ENCODE measurements around the gene PRKCZ.

PRKCZ gene

DNA sequence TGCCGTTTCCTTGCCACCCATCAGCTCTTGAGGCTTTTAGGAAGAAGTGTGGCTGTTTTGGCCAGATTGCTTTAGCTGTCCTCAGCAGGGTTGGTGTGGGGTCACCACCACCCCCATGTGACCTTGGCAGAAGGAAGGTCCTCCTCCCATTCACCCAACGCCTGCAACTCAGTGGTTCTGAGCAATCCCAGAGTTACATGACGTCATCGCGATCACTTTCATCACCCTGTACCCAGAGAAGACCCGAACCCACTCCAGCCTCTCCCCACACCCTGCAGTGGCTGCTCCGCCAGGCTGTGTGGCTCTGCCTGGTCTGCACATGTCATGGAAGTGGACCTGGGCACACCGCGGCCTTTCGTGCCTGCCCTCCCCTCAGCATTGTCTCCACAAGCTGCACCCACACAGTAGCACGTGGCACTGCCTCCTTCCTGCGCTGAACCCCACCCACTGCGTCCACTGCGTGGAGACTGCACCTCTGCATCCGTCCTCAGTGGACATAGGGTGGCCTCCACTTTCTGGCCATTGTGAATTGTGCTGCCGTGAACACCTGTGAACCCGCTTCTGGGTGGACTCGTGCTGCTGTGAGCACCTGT lies 127.8 kb downstream of the PRKCZ start:
- DNase-seq (ENCODE audit: low read depth in 2 of 2) = no peak

DNA sequence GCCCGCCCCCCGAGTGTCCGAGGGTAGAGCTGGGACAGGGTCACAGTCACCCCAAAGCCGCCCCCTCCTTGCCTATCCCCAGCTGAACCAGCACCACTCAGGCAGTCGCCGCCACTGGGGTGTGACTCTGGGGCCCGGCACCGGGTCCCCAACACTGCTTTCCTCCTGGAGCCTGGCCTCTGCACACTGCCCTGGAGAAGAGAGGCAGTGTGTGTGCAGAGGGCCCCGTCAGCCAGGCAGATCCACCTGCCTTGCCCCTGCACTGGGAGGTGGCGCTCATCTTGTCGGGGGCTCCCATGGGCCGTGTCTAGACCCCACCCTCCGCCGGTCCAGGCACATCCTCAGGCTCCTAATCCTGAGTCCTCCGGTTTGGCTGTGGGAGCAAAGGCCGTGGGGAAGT lies 128.7 kb downstream of the PRKCZ start:
- DNase-seq (ENCODE audit: low read depth in 2 of 2) = no peak

DNA sequence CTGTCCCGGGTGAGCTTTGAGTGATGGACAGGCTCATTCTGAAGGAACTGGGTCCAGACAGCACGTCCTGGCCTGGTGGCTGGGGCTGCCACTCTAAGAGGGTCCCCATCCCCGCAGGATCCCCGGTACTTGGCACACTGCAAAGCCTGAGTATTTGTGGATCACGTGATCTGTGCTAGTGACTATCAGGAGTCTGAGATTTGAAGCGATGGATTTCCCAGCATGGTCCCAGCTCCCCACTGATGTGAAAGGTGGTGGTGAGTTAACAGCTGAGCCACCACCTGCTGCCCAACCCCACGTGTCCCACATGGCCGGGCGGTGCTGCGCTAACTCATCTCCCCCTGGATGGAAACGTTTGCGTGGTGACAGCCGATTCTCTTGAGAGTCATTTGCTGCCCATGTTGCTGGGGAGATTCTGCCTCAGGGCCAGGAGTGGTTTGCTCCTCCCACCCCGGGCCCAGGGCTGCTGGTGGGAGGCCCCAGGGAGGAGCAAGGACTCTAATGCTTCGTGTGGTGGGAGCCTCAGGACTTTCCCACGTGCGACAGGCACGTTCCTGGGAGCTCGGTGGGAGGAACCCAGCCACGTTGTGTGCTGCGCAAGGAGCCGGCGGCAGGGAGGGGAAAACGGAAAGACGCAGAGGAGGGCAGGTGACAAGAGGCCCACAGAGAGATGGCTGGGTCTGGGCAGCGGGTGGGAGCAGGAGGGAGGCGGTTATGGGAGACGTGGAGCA lies 129.2 kb downstream of the PRKCZ start:
- DNase-seq (ENCODE audit: low read depth in 2 of 2) = no peak

DNA sequence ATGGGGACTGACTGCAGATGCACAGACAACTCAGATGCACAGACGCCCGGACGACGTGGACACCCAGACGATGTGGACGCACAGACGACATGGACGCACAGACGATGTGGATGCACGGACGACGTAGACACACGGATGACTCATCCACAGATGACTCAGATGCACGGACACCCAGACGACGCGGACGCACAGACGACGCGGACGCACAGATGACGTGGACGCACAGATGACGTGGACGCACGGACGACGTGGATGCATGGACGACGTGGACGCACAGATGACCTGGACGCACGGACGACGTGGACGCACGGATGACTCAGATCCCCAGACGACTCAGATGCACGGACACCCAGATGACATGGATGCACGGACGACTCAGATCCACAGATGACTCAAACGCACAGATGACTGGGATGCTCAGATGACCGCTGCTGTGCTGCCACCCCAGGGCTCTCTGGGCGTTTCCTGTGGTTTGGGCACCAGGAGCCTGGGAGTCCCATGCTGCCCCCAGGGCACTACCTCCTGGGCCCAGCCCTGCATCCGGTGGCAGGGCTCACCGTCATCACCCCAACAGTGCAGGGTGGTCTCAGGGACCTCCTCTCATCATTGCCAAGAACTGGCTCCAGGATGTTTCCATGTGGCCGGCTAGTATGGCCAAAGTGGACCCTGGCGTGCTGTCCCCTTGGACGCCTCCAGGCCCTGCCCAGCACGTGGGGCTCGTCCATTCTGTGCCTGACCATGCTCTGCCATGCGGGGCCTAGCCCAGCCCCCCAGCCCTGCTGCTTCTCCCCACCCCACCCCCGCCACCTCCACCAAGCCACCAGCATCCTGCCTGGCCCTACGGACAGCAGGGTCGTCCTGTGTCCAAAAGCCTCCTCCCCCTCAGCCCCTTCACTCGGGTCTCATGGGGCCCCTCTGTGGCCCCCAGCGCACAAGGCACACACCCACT lies 130.4 kb downstream of the PRKCZ start:
- no peak for DNase-seq (ENCODE audit: low read depth in 2 of 2)

DNA sequence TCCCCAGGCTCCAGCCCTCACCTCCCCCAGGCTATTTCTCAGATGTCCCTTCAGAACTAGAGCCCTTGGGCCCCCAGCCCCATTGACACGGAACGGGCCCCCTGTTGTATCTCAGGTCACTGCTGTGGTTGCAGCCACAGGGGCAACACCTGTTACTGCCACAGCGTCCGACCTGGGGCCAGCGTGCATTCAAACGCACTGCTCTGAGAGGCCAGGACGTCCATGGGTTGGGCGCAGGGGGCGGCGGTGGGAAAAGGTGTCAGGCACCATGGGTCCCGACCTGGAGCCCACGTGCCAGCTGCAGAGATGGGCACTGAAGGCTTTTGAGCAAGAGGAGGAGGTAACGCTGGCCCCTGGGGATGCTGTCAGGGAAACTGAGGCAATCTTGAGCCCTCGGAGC lies 131.1 kb downstream of the PRKCZ start:
- no peak for DNase-seq (ENCODE audit: low read depth in 2 of 2)

DNA sequence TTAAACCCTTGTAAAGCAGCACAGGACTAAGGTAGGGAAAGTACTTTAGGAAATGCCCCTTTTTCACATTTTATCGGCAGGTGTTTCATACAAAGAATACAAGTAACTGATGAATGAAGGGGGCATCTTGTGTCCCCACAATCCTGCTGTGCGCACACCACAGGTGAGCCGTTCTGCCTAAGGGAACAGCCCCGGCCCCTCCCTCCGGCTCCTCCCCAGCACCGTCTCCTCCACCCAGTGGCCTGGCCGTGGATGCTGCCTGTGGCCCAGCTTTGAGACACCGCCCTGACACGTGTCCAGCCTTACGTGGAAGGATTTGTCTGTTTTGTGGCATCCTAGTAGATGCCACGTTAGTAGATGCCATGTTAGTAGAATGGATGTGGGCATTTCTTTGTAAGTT lies 131.5 kb downstream of the PRKCZ start:
- no peak for DNase-seq (ENCODE audit: low read depth in 2 of 2)

DNA sequence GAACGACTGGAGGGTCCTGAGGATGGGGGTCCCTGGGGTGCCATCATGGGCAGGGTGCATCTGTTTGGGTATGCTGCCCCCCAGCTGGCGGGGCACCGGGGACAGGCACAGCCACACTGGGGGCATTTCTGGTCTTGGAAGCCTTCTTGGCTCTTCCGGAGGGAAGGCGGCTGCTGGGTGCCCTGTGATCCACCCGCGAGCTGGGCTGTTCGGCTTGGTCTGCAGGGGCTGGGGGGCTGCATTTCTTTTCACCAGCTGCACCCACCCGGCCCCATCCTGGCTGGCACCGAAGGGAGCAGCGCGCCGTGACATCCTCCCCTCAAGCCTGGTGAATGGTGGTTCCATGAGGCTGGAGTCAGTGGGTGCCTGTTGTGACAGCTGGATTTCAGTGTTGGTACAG lies 132.2 kb downstream of the PRKCZ start:
- DNase-seq (ENCODE audit: low read depth in 2 of 2) = no peak

DNA sequence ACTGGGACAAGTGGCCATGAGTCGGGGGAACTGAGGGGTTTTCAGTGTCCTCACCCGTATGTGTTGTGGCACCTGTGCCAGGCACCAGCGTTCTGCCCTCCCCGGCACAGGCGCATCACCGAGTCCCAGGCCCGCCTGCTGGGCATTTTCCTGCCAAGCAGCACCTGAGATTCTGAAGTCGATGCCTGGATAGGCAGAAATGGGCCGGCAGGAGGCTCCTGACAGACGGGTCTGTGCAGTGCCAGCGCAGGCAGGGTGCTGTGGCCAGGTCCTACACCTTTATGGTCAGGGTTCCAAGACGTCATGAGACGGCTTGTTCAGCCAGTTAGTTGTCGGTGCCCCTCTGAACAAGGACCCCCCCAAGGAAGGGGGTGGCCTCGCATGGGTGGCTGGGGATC lies 133.7 kb downstream of the PRKCZ start:
- DNase-seq (ENCODE audit: low read depth in 2 of 2) = no peak

DNA sequence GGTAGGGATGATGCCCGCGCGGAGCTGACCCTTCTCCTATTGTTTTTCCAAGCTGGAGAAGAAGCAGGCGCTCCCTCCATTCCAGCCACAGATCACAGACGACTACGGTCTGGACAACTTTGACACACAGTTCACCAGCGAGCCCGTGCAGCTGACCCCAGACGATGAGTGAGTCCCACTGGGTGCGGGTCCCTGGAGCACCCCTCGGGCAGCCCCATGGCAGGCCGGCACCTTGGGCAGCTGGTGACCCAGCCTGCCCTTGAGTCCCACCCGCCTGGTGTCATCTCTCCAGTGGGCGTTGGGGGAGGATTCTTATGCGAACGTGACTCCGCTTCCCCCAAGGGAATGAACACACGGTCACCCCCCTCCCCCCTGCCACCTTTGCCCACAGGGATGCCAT lies 134.3 kb downstream of the PRKCZ start:
- no peak for DNase-seq (ENCODE audit: low read depth in 2 of 2)

DNA sequence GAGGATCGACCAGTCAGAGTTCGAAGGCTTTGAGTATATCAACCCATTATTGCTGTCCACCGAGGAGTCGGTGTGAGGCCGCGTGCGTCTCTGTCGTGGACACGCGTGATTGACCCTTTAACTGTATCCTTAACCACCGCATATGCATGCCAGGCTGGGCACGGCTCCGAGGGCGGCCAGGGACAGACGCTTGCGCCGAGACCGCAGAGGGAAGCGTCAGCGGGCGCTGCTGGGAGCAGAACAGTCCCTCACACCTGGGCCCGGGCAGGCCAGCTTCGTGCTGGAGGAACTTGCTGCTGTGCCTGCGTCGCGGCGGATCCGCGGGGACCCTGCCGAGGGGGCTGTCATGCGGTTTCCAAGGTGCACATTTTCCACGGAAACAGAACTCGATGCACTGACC lies 134.7 kb downstream of the PRKCZ start:
- no peak for DNase-seq (ENCODE audit: low read depth in 2 of 2)

DNA sequence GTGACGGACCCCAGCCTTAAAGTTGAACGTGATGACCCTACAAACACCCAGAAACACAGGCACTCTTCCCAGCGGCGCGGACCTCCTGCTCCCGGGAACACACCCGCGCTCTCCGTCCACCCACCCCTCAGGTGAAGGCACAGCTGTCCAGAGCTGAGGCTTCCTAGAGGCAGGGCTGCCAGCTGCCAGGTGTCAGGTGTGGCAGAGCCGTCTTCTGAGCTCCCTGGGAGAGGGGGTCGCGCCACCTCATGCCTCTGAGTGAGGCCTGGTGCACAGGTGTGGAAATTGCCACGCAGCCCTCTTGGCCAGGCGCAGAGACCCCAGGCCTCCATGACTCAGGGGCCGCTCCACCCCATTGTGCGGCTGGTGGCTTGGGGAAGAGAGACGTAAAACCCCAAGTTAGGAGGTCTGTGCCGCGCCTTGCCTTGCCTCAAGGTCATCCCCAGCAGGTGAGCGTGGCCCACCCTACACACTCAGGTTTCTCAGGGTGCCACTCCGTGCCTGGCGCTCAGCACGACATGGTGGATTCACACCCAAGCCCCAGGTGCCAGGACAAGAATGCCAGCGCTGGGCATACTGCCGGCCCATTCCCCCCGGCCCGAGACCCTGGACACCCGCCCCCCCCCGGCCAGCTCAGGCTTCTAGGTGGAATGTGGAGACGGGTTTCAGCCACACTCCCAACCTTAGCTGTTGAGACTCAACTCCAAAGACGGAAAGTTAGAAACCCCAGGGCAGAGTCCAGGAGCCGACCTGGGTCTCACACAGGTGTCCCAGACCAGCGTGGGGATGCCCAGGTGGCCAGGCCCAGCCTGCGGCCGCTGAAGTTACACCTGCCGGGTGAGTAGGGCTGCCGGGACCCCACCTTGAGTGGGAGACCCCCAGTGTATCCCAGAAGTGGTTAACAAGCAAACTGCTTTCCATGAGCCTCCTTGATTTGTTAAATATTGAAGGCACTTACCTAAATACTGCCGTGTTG lies 136.0 kb downstream of the PRKCZ start:
- DNase-seq (ENCODE audit: low read depth in 2 of 2) = no peak

DNA sequence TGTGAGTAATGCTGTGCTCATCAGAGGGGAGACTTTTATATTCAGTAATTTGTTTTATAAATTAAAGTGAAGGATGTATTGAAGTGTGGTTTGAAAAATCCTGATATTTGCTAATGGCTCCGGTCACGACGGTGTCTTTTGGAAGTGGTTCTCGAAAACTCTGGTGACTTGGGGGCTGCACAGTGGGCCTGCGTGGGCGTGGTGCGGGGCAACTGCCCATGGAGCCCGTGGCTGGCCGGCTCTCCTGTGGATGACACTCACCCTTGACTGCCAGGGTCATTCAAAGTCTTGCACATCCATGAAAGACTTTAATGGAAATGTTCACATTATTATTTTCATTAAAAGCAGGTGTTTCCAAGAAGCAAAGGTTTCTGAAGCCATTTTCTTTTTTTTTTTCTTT lies 136.7 kb downstream of the PRKCZ start:
- DNase-seq (ENCODE audit: low read depth in 2 of 2) = no peak

DNA sequence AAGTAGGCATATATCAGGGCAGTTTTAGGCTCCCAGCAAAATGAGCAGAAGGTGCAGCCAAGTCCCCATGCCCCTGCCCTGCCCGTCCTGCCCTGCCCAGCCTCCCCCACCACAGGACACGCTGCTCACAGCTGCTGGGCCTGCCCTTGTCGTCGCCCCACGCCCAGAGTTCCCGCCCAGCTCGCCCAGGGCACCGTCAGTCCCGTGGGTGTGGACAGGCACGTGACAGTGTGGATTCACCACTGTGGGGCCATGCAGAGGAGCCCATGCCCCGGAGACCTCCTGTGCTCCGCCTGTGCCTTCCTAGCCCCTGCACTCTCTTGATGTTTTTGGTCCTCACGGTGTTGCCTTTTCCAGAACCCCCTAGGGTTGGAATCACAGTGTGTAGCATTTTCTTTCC lies 137.4 kb downstream of the PRKCZ start:
- no peak for DNase-seq (ENCODE audit: low read depth in 2 of 2)

DNA sequence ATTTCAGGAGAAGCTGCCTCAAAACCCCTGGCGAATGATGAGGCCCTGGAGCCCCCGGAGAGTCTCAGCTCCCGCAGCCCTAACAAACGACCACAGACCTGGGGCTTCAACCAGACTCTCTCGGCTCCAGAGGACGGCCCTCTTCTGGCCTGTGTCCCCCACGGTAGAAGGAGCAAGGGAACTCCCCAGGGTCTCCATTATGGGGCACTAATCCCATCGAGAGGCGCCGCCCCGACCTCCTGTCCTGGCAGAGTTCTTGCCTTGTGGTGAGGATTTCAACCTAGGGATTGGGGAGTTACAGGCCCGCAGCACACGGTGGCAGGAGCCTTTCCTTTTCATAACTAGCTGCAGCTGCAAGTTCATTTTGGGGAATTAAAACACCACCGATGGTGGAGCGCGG lies 138.1 kb downstream of the PRKCZ start:
- DNase-seq (ENCODE audit: low read depth in 2 of 2) = no peak

DNA sequence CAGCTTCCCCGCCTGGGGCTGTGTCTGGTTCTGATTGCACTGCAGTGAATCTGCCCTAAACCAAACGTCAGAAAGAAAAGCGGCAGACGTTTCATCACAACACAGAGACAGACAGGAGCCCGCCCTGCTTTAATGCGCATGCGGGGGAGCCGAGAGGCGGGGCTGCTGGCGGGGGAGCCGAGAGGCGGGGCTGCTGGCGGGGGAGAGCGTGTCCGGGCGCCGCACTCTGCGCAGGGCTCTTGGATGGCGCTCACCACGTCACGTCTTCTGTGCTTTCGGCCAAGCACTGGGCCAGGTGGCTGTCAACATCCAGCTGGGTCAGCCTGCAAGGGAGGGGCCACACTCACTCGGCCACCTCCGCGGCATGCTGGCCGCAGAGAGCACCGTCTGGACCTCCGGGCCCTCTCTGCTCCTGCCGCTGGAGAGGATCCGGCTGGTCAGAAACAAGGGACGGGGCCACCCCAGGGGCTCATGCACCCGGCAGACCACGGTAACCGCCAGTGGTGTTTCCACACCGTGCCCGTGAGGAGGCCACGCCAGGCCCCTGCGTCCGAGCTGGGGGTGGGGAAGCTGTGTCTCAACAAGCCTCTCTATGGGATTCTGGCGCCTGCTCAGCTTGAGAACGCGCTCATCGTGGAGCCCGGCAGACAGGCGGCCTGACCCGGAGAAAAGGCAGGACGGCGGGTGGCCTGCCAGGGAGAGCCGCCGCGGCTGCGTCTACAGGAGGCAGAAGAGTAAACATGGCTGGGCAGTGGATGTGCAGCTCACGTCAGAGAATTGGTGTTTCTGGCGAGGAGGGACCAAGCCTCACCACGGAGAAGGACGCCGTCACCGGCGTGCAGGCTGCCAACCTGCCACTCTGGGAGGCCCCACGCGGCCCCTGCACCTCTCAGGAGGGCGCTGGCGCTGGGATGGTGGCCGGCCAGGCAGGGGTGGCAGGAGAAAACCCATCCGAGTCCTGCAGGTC lies 139.5 kb downstream of the PRKCZ start:
- DNase-seq (ENCODE audit: low read depth in 2 of 2) = peak; percentile 72 to 82

DNA sequence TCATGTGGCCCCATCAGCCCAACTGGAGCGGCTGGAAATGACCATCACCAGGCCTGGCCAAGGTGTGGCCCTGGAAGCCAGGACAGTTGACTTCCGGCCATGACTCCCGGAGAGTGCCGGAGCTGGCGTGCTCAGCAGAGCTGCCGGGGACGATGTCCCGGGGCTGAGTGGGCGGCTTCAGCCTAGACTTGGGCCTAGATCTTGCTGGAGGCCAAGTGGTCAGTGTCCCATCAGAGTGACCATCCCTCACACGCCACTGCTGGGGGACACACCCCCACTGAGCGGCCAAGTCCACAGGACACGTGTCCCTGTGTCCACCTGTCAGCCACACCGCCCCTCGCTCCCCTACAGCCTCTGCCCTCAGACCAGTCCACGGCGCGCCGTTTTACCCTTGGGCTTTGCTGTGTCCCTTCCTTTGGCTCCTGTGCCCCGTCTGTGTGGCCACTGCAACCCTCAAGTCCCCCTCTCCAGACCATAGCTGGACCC lies 140.3 kb downstream of the PRKCZ start:
- DNase-seq (ENCODE audit: low read depth in 2 of 2) = no peak

DNA sequence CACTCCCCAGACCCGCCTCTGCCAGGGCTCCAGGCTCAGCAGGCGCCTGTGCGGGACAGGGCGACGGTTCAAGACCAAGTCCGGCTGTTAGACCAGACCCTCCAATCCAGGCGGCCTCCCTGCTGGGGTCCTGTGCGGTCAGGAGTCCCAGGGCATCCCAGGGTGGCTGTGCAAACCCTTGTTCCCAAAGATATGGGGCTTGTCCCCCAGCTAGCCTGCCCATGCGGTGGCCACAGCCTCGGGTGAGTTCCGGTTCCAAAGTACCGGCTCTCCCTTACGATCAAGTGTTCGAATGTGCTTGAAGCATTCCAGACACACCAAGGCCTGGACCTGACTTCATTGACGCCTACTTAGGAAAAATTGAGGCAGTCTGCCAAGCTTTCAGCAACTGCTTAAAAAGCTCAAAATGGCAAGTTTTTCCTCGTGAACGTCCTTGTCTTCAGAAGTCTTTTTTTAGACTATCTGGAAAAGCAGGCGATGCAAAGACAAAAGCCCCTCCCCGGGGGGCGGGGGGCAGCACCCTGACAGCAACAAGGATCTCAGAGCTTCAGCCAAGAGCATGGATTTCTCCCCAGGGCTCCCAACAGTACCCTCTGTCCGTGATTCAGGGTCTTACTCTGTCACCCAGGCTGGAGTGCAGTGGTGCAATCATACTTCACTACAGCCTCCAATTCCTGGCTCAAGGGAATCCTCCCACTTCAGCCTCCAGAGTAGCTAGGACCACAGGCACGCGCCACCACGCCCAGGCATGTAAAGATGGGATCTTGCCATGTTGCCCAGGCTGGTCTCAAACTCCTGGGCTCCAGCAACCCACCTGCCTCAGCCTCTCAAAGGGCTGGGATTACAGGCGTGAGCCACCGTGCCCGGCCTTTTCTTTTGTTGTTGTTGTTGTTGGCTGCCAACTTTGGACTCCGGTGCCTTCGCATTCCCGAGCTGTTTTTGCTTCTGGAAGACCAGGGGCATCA lies 142.1 kb downstream of the PRKCZ start:
- DNase-seq (ENCODE audit: low read depth in 2 of 2) = no peak

DNA sequence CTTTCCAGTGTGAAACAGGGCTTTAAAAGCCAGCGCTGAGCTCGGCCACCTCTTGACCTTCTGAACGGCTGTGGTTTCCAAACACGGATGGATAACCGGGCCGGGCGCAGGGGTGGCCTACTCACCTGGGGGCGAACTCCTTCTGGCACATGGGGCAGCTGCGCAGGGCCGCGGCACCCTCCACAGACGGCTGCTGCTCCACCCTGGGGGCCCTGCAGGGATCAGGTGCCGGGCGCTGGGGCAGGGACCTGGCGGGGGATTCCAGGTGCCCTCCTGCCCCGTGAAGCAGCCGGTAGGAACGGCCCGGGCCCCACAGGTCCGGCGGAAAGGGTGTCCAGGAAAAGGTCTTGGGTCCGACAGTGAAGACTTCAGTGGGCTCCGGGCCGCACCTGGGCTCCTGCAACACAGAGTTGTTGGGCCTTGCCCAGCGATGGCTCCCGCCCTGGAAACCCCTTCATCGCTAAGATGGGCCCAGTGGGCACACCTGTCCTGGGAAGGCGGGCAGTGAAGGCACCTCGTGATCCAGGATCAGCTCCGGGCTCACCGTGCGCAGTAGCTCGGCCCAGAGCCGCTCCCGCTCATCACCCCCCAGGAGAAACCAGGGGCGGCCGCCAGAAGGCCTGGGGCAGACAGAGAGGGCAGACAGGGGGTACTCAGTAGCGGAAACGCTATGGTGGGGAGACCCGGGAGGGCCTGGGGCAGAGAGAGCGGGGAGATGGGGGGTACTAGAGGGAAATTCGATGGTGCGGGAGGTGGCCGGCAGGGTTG lies 143.5 kb downstream of the PRKCZ start:
- no peak for DNase-seq (ENCODE audit: low read depth in 2 of 2)

Data from activated CD8-positive, alpha-beta memory T cell treated with anti-CD3 and anti-CD28 coated beads for 4 hours (primary cell).